ENCODE results near the gene TOX2.

The TOX2 gene

DNA sequence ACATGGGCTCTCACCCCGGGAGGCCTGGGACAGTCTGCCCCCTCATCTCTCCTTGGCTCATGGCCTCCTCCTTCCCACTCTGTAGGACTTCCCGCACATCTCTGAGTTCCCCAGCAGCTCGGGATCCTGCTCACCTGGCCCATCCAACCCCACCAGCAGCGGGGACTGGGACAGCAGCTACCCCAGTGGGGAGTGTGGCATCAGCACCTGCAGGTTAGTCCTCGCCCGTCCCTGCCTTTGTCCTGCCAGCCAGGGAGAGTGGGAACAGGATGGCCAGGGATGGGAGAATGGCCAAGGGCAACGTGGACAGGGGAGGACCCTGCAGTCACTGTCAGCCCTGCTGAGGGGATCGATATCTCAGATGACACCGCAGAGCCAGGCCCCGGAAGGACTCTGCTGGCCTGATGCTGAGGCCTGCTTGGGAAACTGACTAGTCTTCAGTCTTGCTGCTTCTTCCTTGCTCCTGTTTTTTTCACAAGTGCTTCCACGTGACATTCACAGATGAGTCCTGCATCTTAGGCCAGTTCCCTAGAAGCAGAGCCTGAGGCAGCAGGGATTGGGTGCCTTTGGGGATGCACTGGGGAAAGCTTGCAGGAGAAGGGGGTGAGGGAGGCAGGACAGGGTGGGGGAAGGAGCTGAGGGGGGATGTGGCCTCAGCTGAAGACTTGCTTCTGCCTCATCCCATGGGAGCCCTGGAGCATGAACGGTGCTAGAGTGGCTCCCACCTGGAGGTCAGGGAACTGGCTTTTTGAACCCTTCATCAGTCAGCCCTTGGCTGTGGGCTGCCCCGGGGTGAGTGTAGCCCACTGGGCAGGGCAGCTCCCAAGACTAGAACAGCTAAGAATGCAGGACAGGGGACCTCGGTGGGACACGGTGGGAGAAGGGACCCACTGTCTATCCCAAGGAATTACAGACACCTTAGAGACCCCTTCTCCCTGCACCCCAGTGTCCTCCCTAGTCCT, 152.3 kb downstream of the TOX2 start:
- DNase-seq, result no peak

DNA sequence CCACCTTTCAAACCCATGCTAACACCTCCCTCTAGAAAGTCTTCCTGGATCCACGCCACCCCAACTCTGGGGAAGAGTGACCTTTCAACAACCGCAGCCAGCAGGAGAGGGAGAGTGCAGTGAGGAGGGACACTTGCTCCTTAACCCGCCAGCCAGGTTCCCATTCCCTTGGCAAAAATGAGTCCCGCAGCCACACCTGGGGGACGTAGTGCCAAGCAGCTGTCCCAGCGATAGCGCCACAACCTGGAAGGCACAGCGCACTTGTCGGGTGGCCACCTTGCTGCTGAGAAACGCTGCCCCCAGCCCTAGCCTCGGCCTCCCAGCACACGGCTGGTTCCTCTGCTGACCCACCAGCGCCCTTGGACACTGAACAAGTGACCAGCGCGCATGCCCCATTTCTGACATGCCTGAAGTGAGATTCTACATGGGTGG, 153.0 kb downstream of the TOX2 start:
- DNase-seq, result no peak

DNA sequence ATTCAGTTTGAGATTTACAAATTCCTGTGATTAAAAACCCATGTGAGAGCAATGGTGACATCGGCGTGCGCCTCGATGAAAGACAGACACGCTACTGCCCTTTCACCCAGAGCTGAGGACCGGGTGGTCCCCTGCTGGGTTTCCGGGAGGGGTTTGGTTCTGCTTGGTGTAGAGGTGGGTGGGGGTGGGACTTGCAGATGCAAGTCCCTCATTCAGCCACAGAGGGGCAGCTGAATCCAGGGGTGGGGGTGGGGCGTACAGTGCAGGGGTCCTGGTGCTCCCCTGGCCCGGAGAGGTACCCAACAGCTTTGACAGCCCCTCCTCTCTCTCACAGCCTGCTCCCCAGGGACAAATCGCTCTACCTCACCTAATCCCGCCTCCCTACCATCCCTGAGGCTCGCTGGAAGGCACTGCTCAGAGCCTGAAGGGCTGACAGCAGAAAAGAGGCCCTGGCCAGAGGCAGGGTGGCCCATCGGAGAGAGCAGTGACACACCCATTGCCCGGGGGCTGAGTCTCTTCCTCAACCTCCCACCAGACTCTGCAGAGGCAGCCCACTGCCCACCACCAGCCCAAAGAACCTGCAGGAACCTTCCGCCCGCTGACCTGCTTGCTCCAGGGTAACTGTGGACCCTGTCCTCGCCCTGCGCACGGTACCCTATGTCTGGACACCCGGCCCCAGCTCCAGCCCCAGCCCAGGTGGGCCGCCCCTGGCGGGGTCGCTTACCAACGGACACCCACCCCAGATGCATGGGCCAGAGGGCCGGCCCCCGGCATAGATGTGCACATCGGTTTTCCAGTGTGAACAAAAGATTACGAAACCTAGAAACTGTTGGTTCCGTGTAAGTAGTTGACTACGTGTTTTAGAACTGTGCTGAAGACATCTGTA, 153.9 kb downstream of the TOX2 start:
- no peak for DNase-seq

DNA sequence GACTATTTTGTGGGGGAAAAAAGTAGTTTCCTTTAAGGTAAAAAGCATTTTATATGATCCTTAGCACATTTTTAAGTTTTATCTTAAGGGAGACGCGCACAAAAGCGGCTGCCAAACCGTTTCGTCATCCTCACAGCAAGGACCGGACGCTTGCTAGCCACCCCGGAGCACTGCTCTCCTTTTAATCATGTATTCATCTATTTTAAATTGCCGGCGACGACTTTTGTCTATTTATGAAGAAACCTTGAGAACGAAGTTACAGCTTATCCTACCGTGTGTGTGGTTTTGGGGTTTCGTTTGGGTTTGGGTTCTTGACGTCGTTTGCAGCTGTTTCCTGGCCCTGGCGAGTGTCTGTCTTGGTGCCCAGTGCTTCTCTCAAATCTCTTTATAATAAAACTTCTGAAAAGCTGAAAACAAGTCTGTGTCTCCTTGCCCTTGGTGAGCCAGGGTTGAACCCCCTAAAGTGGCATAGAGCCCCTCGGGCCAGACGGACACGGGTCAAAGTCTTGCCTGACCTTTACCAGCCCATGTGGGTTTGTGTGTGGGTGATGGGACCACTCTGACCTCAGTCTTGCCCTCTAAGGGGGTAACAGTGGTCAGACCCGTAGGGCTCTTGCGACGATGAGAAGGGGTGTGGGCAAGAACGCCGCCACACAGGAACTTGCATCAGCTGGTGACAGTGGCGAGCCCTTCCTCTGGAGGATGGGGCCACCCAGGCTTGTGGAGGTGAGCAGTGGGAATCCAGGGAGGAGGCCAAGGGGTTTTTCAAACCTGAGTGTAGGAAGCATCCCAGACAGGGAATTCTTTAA, 154.8 kb downstream of the TOX2 start:
- peak; percentile 46 to 59 for DNase-seq

DNA sequence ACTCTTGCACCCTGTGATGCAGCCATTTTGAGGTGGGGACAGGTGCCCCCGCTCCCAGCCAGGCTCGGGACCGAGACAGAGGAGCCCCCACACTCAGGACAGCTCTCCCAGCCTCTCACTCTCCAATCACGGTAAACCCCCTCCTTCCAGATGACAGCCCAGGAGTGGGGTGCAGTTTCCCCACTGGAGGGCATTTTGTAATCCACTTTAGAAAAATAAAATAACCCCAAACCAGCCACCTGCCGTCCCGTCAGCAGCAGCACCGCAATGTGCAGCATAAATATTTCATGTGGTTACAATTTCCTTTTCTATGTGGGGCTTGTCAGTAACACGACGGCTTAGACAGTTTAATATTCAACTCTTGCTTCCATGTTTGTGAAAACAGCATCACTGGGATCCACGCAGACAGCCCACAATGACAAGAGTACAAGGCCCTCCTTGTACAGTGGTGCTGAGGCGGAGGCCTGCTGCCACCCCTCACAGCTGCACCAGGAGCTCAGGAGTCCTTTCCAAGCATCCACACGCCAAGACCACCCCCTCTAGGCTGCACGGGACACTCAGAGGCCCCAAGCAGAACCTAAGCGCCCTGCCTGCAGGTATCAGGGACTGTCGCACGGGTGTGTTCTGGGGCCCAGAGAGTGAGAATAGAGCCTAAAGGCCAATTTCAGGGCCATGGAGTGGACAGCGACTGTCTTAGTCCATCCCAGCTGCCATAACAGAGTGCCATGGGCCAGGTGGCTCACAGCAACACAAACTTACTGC, 155.7 kb downstream of the TOX2 start:
- DNase-seq, result peak in 1 of 2 experiments; percentile 15

DNA sequence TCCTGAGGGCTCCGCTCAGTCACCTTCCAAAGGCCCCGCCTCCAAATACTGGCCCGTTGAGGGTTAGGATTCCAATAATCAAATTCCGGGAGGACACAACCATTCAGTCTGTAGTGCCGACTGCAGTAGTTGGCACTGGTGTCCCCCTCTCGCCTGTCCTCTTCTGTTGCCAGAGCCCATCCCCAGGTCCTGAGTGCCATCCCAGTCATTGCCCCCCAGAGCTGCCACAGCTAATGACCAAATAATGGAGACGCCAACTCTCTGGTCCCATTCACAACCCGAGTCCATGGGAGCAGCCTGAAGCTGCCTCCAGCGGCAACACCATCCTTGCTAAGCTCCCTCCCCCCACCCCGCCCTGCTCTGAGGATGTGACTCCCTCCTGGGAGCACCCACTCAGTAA, 156.4 kb downstream of the TOX2 start:
- no peak for DNase-seq

DNA sequence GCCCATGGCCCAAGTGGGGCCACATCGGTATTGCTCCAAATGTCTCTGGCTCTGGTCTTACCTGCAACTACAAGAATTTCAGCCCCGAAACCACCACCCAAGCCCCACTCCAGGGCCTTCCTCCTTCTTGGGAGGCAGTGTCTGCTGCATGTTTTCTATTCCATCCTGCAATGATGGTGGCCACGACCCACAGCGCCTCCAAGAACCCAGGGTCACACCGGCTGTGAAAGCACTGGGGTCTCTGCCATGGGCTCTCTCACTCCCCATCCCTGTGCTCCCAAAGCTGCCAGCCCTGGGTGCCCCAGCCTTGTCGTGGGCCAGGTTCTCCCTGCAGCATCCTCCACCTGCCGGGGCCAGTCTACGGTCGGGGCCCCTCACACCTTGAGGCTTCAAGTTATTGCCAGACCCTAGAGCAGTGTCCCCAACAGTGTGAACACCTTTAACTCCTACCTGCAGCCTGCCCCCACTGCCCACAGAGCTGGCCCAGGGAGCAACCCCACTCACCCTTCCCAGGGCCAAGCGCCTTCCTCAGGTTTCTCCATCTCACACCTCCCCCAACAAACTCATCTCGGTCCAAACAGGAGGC, 157.0 kb downstream of the TOX2 start:
- no peak for DNase-seq

DNA sequence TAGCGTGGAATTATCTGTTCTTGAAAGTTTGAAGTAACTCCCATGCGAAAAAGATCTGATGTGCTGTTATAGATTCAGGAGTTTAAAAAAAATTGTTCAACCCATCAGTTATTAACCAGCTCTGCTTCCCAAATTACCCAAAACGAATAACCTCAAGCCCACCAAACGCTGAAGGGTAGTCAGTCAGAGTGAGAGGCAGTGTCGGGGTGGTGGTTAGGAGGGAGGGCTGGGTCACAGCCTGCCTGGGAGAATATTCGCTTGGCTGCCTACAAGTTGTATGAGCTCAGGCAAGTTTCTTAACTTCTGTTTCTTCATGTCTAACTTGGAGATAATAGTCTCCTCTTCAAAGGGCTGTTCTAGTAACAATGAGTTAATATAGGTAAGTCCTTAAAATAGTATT, 157.7 kb downstream of the TOX2 start:
- no peak for DNase-seq

DNA sequence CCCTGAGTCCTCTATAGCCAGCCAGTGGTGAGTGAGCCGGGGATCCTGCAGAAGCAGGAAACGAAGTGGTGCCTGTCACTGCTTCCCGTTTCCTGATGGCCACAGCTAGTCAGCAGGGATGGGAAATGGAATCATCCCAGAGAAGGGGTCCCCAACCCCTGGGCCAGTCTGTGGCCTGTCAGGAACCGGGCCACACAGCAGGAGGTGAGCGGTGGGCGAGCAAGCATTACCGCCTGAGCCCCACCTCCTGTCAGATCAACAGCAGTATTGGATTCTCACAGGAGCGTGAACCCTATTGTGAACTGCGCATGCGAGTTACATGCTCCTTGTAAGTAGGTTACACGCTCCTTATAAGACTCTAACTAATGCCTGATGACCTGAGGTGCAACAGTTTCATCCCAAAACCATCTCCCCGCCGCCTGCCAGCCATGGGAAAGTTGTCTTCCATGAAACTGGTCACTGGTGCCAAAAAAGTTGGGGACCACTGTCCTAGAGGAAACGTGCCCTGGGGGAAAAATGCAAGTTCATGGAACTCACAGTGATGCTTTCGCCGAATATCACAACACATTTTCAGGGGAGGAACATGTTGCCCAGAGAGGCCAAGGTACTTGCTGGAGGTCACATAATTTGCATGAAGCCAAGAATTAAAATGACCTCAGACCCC, 158.5 kb downstream of the TOX2 start:
- DNase-seq, result no peak

DNA sequence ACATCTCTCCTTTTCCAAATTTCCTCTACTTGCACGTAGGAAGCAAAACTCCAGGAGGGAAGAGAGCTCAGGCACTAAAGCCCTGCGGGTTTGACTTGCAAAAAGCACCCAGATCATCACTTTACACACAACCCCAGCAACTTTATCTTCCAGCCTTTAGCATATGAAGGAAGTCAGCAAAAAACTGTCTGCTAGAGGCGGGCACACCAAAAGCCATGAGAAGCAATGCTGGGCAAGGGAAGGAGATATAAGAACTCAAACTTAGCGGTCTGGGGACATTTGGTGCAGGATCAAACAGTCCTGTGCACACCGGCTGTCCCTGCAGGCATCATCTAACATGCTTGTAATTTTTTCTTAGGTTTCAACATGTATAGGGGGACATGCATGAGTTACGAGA, 159.0 kb downstream of the TOX2 start:
- no peak for DNase-seq

DNA sequence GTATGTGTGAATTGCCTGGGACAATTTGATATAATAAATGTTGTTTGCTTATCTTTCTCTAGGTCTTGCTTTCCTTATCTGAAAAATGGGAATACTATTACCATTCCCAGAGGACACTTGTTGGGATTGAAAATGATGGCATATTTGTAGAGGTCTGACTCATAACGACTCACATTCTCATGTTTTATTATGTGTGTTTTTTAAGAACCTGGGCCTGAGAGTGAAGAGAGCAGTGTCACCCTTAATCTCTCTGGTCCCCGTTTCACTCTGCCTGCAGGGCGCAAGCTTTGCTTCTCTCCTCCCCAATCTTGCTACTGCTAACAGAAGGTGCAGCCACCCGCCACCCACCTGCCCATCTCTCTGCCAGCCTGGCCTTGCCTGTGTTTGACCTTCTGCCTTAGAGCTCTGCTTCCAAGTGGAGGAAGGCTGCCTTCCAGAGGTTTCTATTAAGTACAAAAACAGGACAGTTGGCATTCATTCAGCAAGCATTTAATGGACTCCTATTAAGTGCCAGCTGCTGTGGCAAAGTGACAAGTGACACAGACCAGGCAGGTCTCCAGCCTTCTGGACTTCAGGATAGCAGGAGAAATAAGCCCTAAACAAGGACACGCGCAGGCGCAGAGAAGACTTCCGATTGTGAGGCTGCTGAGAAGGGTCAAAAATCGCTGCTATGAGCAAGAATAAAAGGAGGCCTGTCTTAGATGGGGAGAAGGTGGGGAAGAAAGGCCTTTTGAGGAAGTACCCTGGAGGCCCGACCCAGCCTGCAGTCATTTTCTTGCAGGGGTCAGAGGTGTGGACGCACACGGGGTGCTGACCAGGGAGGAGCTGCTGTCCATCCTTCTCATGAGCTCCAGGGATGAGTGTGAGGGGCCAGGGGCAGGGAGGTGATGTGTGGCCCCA, 159.8 kb downstream of the TOX2 start:
- DNase-seq, result no peak

DNA sequence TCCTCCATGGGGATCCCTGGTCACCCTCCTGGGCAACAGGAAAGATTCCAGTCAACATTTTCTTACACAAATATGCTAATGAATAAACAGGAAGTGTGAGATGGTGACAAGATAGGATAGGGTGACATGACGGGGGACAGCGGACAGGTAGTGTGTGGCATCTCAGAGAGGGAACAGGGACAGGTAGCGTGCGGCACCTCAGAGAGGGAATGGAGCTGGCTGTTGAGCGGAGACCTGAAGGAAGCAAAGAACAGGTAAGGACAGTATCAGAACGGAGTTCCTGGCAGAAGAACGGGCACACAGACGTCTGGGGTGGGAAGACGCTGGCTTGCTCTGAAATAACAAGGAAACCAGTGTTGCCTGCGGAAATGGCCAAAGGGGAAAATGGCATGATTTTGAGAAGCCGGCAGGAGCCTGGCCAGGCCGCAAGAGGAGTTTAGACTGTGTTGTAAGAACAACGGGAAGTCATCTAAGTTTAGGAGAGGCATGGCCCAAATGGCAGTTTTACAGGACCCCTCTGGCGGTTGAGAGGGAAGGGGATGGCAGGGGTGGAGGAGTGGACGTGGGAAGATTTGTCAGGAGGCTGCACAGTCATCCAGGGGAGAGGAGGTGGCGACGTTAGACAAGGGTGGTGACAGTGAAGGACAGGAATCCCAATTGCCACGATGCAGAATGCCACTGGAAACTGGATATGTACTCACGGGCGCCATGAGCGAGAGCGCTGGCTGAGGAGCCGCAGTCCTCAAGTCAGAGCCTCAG, 160.7 kb downstream of the TOX2 start:
- DNase-seq, result no peak

DNA sequence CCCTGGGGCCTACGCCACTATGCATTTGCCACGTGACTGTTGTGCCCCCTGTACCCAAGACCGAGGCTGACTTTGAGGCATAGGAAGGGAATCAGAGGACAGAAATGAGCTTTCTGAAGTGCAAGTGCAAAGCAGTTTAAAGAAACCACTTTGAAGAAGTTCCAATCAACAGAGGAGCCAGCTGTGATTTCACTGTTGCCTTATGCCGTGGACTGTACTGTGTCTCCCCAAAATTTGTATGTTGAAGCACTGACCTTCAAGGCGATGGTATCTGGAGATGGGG, 161.2 kb downstream of the TOX2 start:
- no peak for DNase-seq

DNA sequence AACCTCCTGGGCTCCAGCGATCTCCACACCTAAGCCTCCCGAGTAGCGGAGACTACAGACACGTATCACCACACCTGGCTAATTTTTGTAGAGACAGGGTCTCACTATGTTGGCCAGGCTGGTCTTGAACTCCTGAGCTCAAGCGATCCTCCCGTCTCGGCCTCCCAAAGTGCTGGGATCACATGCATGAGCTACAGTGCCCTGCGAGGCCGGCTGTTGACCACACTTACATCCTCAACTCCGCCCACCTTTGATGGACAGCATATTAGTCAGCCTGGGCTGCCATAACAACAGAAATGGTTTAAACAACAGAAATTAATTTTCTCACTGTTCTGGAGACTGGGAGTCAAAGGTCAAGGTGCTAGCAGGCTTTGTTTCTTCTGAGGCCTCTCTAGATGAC, 164.6 kb downstream of the TOX2 start:
- no peak for DNase-seq

DNA sequence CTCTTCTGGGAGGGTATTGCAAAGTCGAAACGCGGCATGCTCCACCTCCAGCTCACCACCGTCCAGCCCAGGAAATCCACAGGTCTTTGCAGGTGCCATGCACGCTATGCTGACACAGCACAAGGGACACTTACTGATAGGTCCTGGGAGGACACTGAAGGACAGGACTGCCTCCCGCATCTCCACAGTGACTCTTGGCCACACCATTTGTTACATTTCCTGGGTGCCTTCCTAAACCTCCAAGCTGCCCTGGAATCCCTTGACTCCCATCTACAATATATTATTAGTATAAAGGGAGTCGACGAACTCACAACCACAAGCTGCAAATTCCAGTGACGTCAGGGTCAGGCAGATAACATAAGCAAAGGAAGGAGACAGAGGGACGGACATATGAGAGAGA, 165.4 kb downstream of the TOX2 start:
- no peak for DNase-seq

DNA sequence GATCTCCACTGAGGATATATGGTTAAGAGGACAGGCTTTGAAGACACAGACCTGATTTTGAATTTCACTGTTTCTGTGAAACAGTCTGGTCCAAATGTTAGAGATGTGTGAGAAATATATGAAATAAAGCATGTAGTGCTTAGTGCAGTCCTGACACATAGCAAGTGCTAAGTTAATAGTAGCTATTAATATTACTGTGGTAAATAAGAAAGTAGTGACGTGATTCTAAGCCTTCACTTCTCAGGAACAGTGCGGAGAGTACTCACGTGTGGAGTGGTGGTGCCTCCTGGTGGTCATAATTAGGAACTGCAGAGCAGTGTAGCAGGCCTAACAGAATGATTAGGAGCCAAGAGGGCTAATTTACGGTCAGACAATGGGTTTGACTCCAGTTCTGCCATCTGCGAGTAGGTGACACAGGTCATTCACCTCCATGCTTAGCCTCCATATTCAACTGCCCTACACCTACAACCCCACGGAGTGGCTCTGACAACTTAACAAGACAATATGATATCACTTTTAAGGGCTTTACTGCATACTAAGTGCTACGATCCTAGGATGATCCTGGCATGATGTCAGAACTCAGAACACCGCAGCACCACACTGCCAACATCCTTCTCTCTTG, 166.1 kb downstream of the TOX2 start:
- peak; percentile 78 to 82 for DNase-seq

DNA sequence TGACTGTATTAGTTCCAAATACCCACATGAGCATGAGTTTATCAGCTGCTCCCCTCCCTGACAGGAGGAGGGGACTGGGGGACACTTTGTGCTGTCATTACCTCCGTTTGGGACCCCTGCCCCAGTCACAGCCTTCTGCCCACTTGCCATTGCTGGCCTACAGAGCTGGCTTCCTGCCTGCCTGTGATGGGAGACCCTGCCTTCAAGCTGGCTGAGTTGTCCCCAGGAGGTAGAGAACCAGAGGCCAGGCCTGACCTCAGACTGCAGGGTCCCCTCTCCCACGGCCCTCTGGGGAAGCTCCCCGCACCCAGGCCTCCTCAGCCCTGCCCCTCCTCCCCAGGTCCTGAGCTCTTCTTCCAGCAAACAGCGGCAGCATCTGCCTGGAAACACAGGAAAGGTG, 166.8 kb downstream of the TOX2 start:
- DNase-seq, result no peak

DNA sequence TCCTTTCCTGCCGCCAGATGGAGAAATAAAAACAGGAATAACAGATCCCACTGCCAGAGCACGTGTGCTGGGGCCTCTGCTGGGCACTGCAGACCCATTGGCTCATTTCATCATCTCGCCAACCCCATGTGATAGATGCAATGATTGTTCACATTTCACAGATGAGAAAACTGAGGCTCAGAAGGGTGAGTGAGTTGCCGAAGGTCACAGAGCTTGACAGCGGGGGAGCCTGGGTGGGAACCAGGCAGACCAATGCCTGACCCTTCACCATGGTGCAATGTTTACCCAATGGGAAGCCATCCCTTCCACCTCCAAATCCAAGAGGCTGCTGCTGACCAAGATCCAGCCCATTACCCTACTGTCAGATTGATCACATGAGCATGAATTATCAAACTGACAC, 167.2 kb downstream of the TOX2 start:
- DNase-seq, result no peak

Measured in activated CD4-positive, alpha-beta T cell treated with anti-CD3 and anti-CD28 coated beads, Interleukin-2, amount 50 U/mL, for 48 hours (primary cell).